MM.1S (cell line): Measurements from ENCODE around the gene FAM193A.
A peak's percentile ranks its signal among the peaks of the same experiment; 100 is the strongest.

Experiments used
- DNase-seq: peaks from one replicate; pipeline ENCODE4 v3.0.0-alpha.2; 2015
- H2AFZ ChIP-seq: fragments of 300-600 bp; sonication (generic); 2 replicates; pipeline ENCODE4 v1.6.0; 2016; ENCODE audit warnings: antibody characterized with exemption, low read length
- H3F3A ChIP-seq: fragments of 300-600 bp; sonication (generic); 2 replicates; pipeline ENCODE4 v1.6.1; 2016; ENCODE audit warnings: mild to moderate bottlenecking, antibody characterized with exemption, low read length, moderate library complexity, mixed read lengths; ENCODE audit not compliant: insufficient read depth
- H3K27ac ChIP-seq: fragments of 300-600 bp; sonication (generic); 2 replicates; pipeline ENCODE4 v1.5.1; 2016; ENCODE audit warnings: mild to moderate bottlenecking, low read length
- H3K27me3 ChIP-seq: fragments of 300-600 bp; sonication (generic); replicated peaks from 2 replicates; pipeline ENCODE4 v1.6.0; 2016; ENCODE audit warnings: low read length; ENCODE audit not compliant: insufficient read depth
- H3K36me3 ChIP-seq: fragments of 300-600 bp; sonication (generic); replicated peaks from 2 replicates; pipeline ENCODE4 v1.6.1; 2016; ENCODE audit warnings: mild to moderate bottlenecking, low read length, mixed read lengths; ENCODE audit not compliant: insufficient read depth
- H3K4me1 ChIP-seq: fragments of 300-600 bp; sonication (generic); 2 replicates; pipeline ENCODE4 v1.6.1; 2016; ENCODE audit warnings: low read length, mixed read lengths
- H3K4me2 ChIP-seq: fragments of 300-600 bp; sonication (generic); 2 replicates; pipeline ENCODE4 v1.6.0; 2016; ENCODE audit warnings: low read depth, low read length
- H3K4me3 ChIP-seq: fragments of 300-600 bp; sonication (generic); 2 replicates; pipeline ENCODE4 v1.5.1; 2016; ENCODE audit warnings: low read length, mixed read lengths
- H3K79me2 ChIP-seq: fragments of 300-600 bp; sonication (generic); 2 replicates; pipeline ENCODE4 v1.6.1; 2016; ENCODE audit warnings: mixed run types, low read length, mixed read lengths
- H3K9ac ChIP-seq: fragments of 300-600 bp; sonication (generic); 2 replicates; pipeline ENCODE4 v1.6.1; 2016; ENCODE audit warnings: low read length, mixed read lengths
- H3K9me2 ChIP-seq: fragments of 300-600 bp; sonication (generic); replicated peaks from 2 replicates; pipeline ENCODE4 v1.6.1; 2016; ENCODE audit warnings: mild to moderate bottlenecking, low read length, mixed read lengths; ENCODE audit not compliant: insufficient read depth
- H3K9me3 ChIP-seq: fragments of 300-600 bp; sonication (generic); replicated peaks from 2 replicates; pipeline ENCODE4 v1.6.1; 2016; ENCODE audit warnings: mild to moderate bottlenecking, low read length, mixed read lengths; ENCODE audit not compliant: insufficient read depth
- H4K20me1 ChIP-seq: fragments of 300-600 bp; sonication (generic); 2 replicates; pipeline ENCODE4 v1.6.1; 2016; ENCODE audit warnings: mild to moderate bottlenecking, low read length, moderate library complexity, mixed read lengths; ENCODE audit not compliant: insufficient read depth
- CTCF ChIP-seq: fragments of 300-600 bp; sonication (generic); IDR thresholded peaks from 2 replicates; pipeline ENCODE4 v1.5.1; 2016; ENCODE audit warnings: antibody characterized with exemption, low read length, mixed read lengths
- EZH2 ChIP-seq: fragments of 300-600 bp; sonication (generic); optimal IDR thresholded peaks from 2 replicates; pipeline ENCODE3; 2017; ENCODE audit warnings: low read depth, mild to moderate bottlenecking, antibody characterized with exemption, low read length, mixed read lengths
- EZH2phosphoT487 ChIP-seq: fragments of 300-600 bp; sonication (generic); IDR thresholded peaks from 2 replicates; pipeline ENCODE4 v1.6.1; 2018; ENCODE audit warnings: antibody characterized with exemption, low read length

The FAM193A gene

GRCh38 chr4:2536193-2537010 lies at the start of gene FAM193A:
FAM193A (plus strand) TSS chr4:2536647; CDS start chr4:2536916, 269 bp downstream.
- Histone ChIP-seq H3K9me3 (no peaks in the 10 kb centered on the region), H3K79me2 (peaks cover 44% of the 10 kb centered on the region), H3K36me3 (no peaks in the 10 kb centered on the region), H4K20me1 (no peaks in the 10 kb centered on the region), H3F3A (peaks cover 7% of the 10 kb centered on the region), H3K4me2 (peak within 1 kb of the TSS; percentile 72), H3K4me3 (peak within 1 kb of the TSS; percentile 82), H3K9me2 (no peaks in the 10 kb centered on the region), H3K27me3 (no peaks in the 10 kb centered on the region), H3K4me1 (no peaks in the 10 kb centered on the region), H3K9ac (peak within 1 kb of the TSS; percentile 84), H3K27ac (peak within 1 kb of the TSS; percentile 49; the same call in 1 of the 2 replicates), H2AFZ (peak within 1 kb of the TSS; percentile 69)
- no peak for TF ChIP-seq EZH2phosphoT487
- no peak for TF ChIP-seq EZH2
- TF ChIP-seq CTCF = no peak
- peak; percentile 100 for DNase-seq

DNA sequence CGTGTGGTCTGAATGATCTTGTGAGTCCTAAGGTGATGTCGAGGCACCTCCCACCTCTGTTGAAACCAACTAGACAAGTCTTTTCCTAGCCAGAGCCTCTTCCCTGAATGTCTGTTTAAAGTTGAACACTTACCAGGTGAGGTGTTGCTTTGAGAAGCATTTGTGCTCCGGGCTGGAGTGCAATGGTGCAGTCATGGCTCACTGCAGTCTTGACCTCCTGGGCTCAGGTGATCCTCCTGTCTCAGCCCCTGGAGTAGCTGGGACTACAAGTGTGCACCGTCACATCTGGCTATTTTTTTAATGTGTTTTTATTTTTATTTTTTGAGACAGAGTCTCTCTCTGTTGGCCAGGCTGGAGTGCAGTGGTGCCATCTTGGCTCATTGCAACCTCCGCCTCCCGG lies 49.5 kb upstream of the FAM193A start:
- DNase-seq = no peak
- Histone ChIP-seq H3F3A (peaks cover 37% of the 10 kb centered on the region), H3K9me3 (no peaks in the 10 kb centered on the region), H3K9ac (no peak overlapping the region), H3K4me3 (no peak overlapping the region), H3K27me3 (no peaks in the 10 kb centered on the region), H3K9me2 (no peaks in the 10 kb centered on the region), H3K4me1 (peaks cover 51% of the 10 kb centered on the region), H3K36me3 (peaks cover 17% of the 10 kb centered on the region), H3K79me2 (peaks cover 99% of the 10 kb centered on the region), H3K4me2 (no peak overlapping the region), H3K27ac (no peak overlapping the region), H4K20me1 (peaks cover 82% of the 10 kb centered on the region), H2AFZ (no peak overlapping the region)
- no peak for TF ChIP-seq EZH2
- no peak for TF ChIP-seq EZH2phosphoT487
- no peak for TF ChIP-seq CTCF

- Histone ChIP-seq H3K27me3 (no peaks in the 10 kb centered on the region), H3K4me2 (peak overlapping the region; percentile 25; the same call in 1 of the 2 replicates), H3K27ac (no peak overlapping the region; the same call in 1 of the 2 replicates), H3K36me3 (peaks cover 23% of the 10 kb centered on the region), H3F3A (peaks cover 37% of the 10 kb centered on the region), H3K9me2 (no peaks in the 10 kb centered on the region), H3K79me2 (peaks cover 99% of the 10 kb centered on the region), H2AFZ (no peak overlapping the region), H4K20me1 (peaks cover 77% of the 10 kb centered on the region), H3K9me3 (no peaks in the 10 kb centered on the region), H3K4me1 (peaks cover 45% of the 10 kb centered on the region), H3K4me3 (no peak overlapping the region), H3K9ac (no peak overlapping the region)
- peak; percentile 72 for DNase-seq
- TF ChIP-seq CTCF (no peak), EZH2phosphoT487 (no peak), EZH2 (no peak)
These were observed 48.8 kb upstream of the FAM193A start for GRCh38 chr4:2487632-2488031.
